Left renal pelvis (tissue), 4 donors: ENCODE data around the gene ANAPC7. TPM values are rescaled to one million over a fixed set of nuclear protein-coding genes. Genes with fewer than 3 reads are reported as not detected.
"Not testable (repeated sequence)": the region's sequence is repeated elsewhere in the genome, so short reads cannot be mapped to it uniquely, and the experiment has no call there.

Experiments
- DNase-seq, 4 donors: peaks; one replicate each; pipeline ENCODE4 v3.0.0-alpha.2; 2013; ENCODE audit warnings: low read depth in 4 of 4, low spot score in 3 of 4
- polyA plus RNA-seq, 4 donors: library from polyadenylated mRNA; unstranded; fragments of 120-200 nt; gene quantifications; one replicate each; pipeline ENCODE4 v1.2.1, GENCODE V29; 2013; ENCODE audit not compliant: insufficient read length in 4 of 4

ANAPC7 gene
- polyA plus RNA-seq, 4 donors = 57.5 to 92.4 (median 79.1) TPM

GRCh38 chr12:110349514-110350151, 53.9 kb downstream of the ANAPC7 start:
- no peak for DNase-seq

GRCh38 chr12:110349096-110349495, 54.4 kb downstream of the ANAPC7 start:
- DNase-seq = no peak

GRCh38 chr12:110348431-110349059, 55.0 kb downstream of the ANAPC7 start:
- DNase-seq = no peak

- no peak for DNase-seq
These were observed 55.7 kb downstream of the ANAPC7 start for GRCh38 chr12:110347767-110348166.

- no peak for DNase-seq
These were observed 57.5 kb downstream of the ANAPC7 start for GRCh38 chr12:110345963-110346362.

GRCh38 chr12:110345176-110345661, 58.3 kb downstream of the ANAPC7 start:
- no peak for DNase-seq

- DNase-seq = no peak
These were observed 58.9 kb downstream of the ANAPC7 start for GRCh38 chr12:110344657-110345056.

GRCh38 chr12:110343736-110344555, 59.6 kb downstream of the ANAPC7 start:
- no peak for DNase-seq

GRCh38 chr12:110343114-110343513, 60.4 kb downstream of the ANAPC7 start:
- DNase-seq = no peak

- no peak for DNase-seq
These were observed 61.4 kb downstream of the ANAPC7 start for GRCh38 chr12:110342157-110342556.

- DNase-seq = no peak
These were observed 62.8 kb downstream of the ANAPC7 start for GRCh38 chr12:110340706-110341105.

- not testable (repeated sequence) for DNase-seq
These were observed 63.2 kb downstream of the ANAPC7 start for GRCh38 chr12:110340261-110340660.

GRCh38 chr12:110339184-110339952, 64.1 kb downstream of the ANAPC7 start:
- no peak for DNase-seq

- no peak for DNase-seq
These were observed 64.8 kb downstream of the ANAPC7 start for GRCh38 chr12:110338754-110339153.

GRCh38 chr12:110337912-110338710, 65.4 kb downstream of the ANAPC7 start:
- no peak for DNase-seq

- no peak for DNase-seq
These were observed 67.9 kb downstream of the ANAPC7 start for GRCh38 chr12:110335481-110336045.

- no peak for DNase-seq
These were observed 70.3 kb downstream of the ANAPC7 start for GRCh38 chr12:110333201-110333600.

- DNase-seq = no peak
These were observed 73.0 kb downstream of the ANAPC7 start for GRCh38 chr12:110330544-110330943.

GRCh38 chr12:110330124-110330523, 73.4 kb downstream of the ANAPC7 start:
- no peak for DNase-seq

- DNase-seq = no peak
These were observed 73.8 kb downstream of the ANAPC7 start for GRCh38 chr12:110329710-110330109.
